C4-2B (cell line): ENCODE data around the gene INPP5D.

Source experiments
- H3K27ac ChIP-seq: fragments of 450-650 bp; 2 replicates; pipeline ENCODE4 v1.5.1; 2017
- CTCF ChIP-seq: fragments of 450-650 bp; conservative IDR thresholded peaks from 2 replicates; pipeline ENCODE4 v1.5.1; 2017; ENCODE audit warnings: mild to moderate bottlenecking
- ZFX ChIP-seq: fragments of 450-650 bp; IDR thresholded peaks from 2 replicates; pipeline ENCODE4 v1.6.1; 2017

The INPP5D gene

GRCh38 chr2:233074106-233074505 is 14.0 kb downstream of the INPP5D start:
- TF ChIP-seq CTCF (no peak), ZFX (no peak)
- no peak overlapping the region for H3K27ac ChIP-seq

- TF ChIP-seq CTCF (no peak), ZFX (no peak)
- H3K27ac ChIP-seq, result no peak overlapping the region
These were observed 15.2 kb downstream of the INPP5D start for GRCh38 chr2:233075141-233075965.

- no peak overlapping the region for H3K27ac ChIP-seq
- no peak for TF ChIP-seq CTCF
- no peak for TF ChIP-seq ZFX
These were observed 15.8 kb downstream of the INPP5D start for GRCh38 chr2:233075966-233076339.

- TF ChIP-seq CTCF (no peak), ZFX (no peak)
- no peak overlapping the region for H3K27ac ChIP-seq
These were observed 16.6 kb downstream of the INPP5D start for GRCh38 chr2:233076749-233077148.

- H3K27ac ChIP-seq, result no peak overlapping the region
- no peak for TF ChIP-seq ZFX
- TF ChIP-seq CTCF, result no peak
These were observed 19.3 kb downstream of the INPP5D start for GRCh38 chr2:233079473-233079877.

GRCh38 chr2:233079953-233080835 is 20.1 kb downstream of the INPP5D start:
- H3K27ac ChIP-seq, result no peak overlapping the region

More at GRCh38 chr2:233079953-233080835, 20.1 kb downstream of the INPP5D start:
- TF ChIP-seq ZFX, result no peak
- TF ChIP-seq CTCF, result no peak
